Osteoblast (primary cell): ENCODE results near the gene SYN1. TPM values are rescaled to one million over a fixed set of nuclear protein-coding genes. Genes with fewer than 3 reads are reported as not detected.

ENCODE experiments used
- DNase-seq: peaks from one replicate; pipeline ENCODE4 v3.0.0; 2011; ENCODE audit warnings: low spot score, mixed read lengths; ENCODE audit not compliant: insufficient read length; ENCODE audit errors: missing footprints
- H2AFZ ChIP-seq: 2 replicates; pipeline ENCODE4 v1.6.0; 2011; ENCODE audit warnings: mild to moderate bottlenecking, low read length
- H3K27ac ChIP-seq: 2 replicates; pipeline ENCODE4 v1.5.1; 2011; ENCODE audit warnings: mild to moderate bottlenecking, low read depth, low read length, moderate library complexity
- H3K27me3 ChIP-seq: 2 replicates; pipeline ENCODE4 v1.6.0; 2012; ENCODE audit warnings: mild to moderate bottlenecking, control low read depth, inconsistent platforms, low read length, moderate library complexity; ENCODE audit not compliant: insufficient read depth
- H3K36me3 ChIP-seq: 2 replicates; pipeline ENCODE4 v1.5.1; 2011; ENCODE audit warnings: mild to moderate bottlenecking, low read length, control low read depth, moderate library complexity; ENCODE audit not compliant: insufficient read depth
- H3K4me1 ChIP-seq: 2 replicates; pipeline ENCODE4 v1.5.1; 2011; ENCODE audit warnings: mild to moderate bottlenecking, low read length, control low read depth, moderate library complexity; ENCODE audit not compliant: insufficient read depth
- H3K4me2 ChIP-seq: 2 replicates; pipeline ENCODE4 v1.6.0; 2011; ENCODE audit warnings: mild to moderate bottlenecking, low read length; ENCODE audit not compliant: insufficient read depth
- H3K4me3 ChIP-seq: fragments of 200-600 bp; sonication (generic); 3 replicates; pipeline ENCODE4 v1.5.1; 2012; ENCODE audit warnings: mild to moderate bottlenecking, low read length, inconsistent platforms; ENCODE audit not compliant: insufficient read depth
- H3K79me2 ChIP-seq: 2 replicates; pipeline ENCODE4 v1.6.0; 2012; ENCODE audit warnings: mild to moderate bottlenecking, low read length, control low read depth, inconsistent platforms; ENCODE audit not compliant: insufficient read depth
- H3K9me3 ChIP-seq: 2 replicates; pipeline ENCODE4 v1.5.1; 2011; ENCODE audit warnings: low read depth, low read length, control low read depth
- H4K20me1 ChIP-seq: 2 replicates; pipeline ENCODE4 v1.6.0; 2012; ENCODE audit warnings: mild to moderate bottlenecking, low read length, control low read depth; ENCODE audit not compliant: insufficient read depth
- total RNA-seq: library from RNA; depleted of rRNA; stranded (reverse); fragments of >200 nt; gene quantifications from 2 replicates; pipeline ENCODE4 v1.2.3, GENCODE V29; 2012
- TF ChIP-seq, protein P1 (sequence below): IDR thresholded peaks from 2 replicates; pipeline ENCODE4 v1.5.1; 2011; ENCODE audit warnings: mild to moderate bottlenecking, low read depth, low read length, moderate library complexity; ENCODE audit errors: extremely low read depth

Gene SYN1
- total RNA-seq, 1 donor = under 0.01 TPM

DNA sequence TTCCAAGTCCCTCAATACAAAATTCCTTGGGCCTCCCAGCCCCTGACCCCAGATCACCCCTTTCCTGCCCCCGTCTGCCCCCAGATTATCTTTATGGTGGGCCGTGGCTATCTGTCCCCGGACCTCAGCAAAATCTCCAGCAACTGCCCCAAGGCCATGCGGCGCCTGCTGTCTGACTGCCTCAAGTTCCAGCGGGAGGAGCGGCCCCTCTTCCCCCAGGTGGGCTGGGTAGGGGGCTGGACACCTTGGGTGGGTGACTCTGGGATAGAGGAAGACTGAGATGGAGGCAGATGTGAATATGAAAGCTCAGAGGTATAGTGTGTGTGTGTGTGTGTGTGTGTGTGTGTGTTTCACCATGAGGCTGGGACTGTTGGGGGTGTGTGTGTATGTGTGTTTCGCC, 48.9 kb downstream of the SYN1 start:
- Histone ChIP-seq H3K4me2 (no peak overlapping the region), H3K4me1 (peaks cover 6% of the 10 kb centered on the region), H3K36me3 (peaks cover 23% of the 10 kb centered on the region), H2AFZ (no peak overlapping the region), H4K20me1 (peaks cover 3% of the 10 kb centered on the region), H3K79me2 (no peaks in the 10 kb centered on the region), H3K9me3 (no peaks in the 10 kb centered on the region), H3K27me3 (no peaks in the 10 kb centered on the region), H3K27ac (no peak overlapping the region), H3K4me3 (no peak overlapping the region)
- TF ChIP-seq, protein P1, sequence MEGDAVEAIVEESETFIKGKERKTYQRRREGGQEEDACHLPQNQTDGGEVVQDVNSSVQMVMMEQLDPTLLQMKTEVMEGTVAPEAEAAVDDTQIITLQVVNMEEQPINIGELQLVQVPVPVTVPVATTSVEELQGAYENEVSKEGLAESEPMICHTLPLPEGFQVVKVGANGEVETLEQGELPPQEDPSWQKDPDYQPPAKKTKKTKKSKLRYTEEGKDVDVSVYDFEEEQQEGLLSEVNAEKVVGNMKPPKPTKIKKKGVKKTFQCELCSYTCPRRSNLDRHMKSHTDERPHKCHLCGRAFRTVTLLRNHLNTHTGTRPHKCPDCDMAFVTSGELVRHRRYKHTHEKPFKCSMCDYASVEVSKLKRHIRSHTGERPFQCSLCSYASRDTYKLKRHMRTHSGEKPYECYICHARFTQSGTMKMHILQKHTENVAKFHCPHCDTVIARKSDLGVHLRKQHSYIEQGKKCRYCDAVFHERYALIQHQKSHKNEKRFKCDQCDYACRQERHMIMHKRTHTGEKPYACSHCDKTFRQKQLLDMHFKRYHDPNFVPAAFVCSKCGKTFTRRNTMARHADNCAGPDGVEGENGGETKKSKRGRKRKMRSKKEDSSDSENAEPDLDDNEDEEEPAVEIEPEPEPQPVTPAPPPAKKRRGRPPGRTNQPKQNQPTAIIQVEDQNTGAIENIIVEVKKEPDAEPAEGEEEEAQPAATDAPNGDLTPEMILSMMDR = no peak
- no peak for DNase-seq

DNA sequence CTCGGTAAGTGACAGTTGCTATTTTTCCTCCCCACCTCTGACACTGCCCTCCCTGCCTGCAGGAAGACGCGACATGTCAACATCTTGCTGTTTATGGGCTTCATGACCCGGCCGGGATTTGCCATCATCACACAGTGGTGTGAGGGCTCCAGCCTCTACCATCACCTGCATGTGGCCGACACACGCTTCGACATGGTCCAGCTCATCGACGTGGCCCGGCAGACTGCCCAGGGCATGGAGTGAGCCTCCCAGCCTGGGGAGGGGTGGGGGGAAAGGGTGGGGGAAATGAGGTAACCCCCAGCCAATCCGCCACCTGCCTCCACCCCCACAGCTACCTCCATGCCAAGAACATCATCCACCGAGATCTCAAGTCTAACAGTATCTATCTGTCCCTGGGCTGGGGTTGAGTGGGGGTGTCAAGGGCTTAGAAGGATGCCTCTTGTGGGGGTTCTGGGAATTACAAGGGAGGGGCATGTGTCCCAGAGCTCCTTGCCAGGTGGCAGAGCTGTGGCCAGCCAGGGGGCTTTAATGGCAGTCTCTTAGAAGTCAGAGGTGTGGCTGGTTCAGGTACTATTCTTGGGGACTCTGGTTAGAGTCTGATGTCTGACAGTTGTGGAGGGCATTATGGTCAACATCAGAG, 50.9 kb downstream of the SYN1 start:
- Histone ChIP-seq H2AFZ (no peak overlapping the region), H3K79me2 (peaks cover 12% of the 10 kb centered on the region), H3K4me2 (no peak overlapping the region), H3K27ac (no peak overlapping the region), H3K36me3 (peaks cover 27% of the 10 kb centered on the region), H3K4me3 (no peak overlapping the region), H3K27me3 (no peaks in the 10 kb centered on the region), H4K20me1 (peaks cover 3% of the 10 kb centered on the region), H3K4me1 (peaks cover 11% of the 10 kb centered on the region), H3K9me3 (no peaks in the 10 kb centered on the region)
- TF ChIP-seq, protein P1 = peak; percentile 36
- no peak for DNase-seq

DNA sequence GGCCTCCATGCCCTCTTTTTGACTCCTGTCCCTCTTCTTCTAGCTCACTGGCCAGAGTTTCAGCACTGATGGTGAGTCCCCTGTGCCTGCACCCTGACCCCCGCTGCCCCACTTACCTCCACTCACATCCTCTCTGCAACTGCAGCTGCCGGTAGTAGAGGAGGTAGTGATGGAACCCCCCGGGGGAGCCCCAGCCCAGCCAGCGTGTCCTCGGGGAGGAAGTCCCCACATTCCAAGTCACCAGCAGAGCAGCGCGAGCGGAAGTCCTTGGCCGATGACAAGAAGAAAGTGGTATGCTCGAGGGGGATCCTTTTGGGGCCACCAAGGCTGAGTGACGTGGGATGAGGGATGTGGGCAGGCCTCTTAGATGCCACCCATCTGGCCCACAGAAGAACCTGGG, 52.8 kb downstream of the SYN1 start:
- DNase-seq = no peak
- H3K27me3 ChIP-seq = no peaks in the 10 kb centered on the region
- peaks cover 4% of the 10 kb centered on the region for H4K20me1 ChIP-seq
- peaks cover 20% of the 10 kb centered on the region for H3K4me1 ChIP-seq
- no peak overlapping the region for H3K4me3 ChIP-seq
- peaks cover 28% of the 10 kb centered on the region for H3K36me3 ChIP-seq
- TF ChIP-seq, protein P1 = no peak
- no peak overlapping the region for H3K4me2 ChIP-seq
- no peak overlapping the region for H2AFZ ChIP-seq
- no peak overlapping the region for H3K27ac ChIP-seq
- peaks cover 25% of the 10 kb centered on the region for H3K79me2 ChIP-seq
- H3K9me3 ChIP-seq = no peaks in the 10 kb centered on the region

DNA sequence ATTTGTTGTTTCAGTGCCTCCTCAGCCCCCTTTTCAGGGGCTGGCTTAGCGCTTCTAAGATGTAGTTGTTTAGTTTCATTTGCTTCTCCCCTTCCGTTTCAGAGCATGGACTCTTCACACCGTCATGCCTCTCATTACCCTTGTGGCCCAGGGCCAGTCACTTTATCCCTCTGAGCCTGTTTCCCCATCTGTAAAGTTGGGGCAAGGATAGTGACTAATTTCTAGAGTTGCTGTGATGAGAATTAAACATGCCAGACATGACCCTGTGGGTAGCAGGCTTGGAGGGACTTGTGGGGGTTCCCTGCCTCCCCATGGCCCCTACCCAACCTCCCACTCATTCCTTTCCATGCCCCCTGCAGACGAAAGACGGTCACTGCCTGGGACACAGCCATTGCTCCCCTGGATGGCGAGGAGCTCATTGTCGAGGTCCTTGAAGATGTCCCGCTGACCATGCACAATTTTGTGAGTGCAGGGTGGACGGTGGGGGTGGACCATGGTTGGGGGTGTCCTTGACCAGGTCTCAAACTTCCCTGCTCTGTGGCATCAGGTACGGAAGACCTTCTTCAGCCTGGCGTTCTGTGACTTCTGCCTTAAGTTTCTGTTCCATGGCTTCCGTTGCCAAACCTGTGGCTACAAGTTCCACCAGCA, 55.1 kb downstream of the SYN1 start:
- H3K4me3 ChIP-seq = no peak overlapping the region
- no peaks in the 10 kb centered on the region for H3K9me3 ChIP-seq
- TF ChIP-seq, protein P1 = no peak
- H3K27me3 ChIP-seq = no peaks in the 10 kb centered on the region
- H3K4me1 ChIP-seq = peaks cover 25% of the 10 kb centered on the region
- peak overlapping the region; percentile 72 for H3K27ac ChIP-seq
- H2AFZ ChIP-seq = no peak overlapping the region
- H3K79me2 ChIP-seq = peaks cover 33% of the 10 kb centered on the region
- H3K36me3 ChIP-seq = peaks cover 24% of the 10 kb centered on the region
- peaks cover 7% of the 10 kb centered on the region for H4K20me1 ChIP-seq
- no peak overlapping the region for H3K4me2 ChIP-seq
- no peak for DNase-seq
